Measurements from ENCODE around the gene TSPEAR.
A peak's percentile ranks its signal among the peaks of the same experiment; 100 is the strongest.

Gene TSPEAR

GRCh38 chr21:44524414-44525371 is 186.7 kb downstream of the TSPEAR start:
- no peak for DNase-seq

- DNase-seq = no peak
Observed at GRCh38 chr21:44523567-44524413, 187.6 kb downstream of the TSPEAR start.

DNA sequence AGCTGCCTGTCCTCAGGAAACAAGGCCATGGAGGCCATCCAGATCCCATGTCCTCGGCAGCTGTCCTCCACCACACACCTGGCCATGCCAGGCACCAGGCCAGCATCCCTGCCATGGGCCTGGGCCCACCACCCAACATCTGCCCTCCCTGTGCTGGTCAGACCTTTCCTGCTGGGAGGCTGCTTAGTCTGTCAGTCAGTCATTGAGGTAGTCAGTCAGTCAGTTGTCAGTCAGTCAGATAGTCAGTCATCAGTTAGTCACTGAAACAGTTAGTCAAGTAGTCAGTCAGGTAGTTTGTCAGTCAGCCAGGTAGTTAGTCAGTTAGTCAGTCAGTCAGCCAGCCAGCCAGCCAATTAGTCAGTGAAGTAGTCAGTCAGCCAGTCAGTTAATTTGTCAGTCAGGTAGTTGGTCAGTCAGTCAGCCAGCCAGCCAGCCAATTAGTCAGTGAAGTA is 188.6 kb downstream of the TSPEAR start:
- DNase-seq = no peak

GRCh38 chr21:44521928-44522752 is 189.2 kb downstream of the TSPEAR start:
- no peak for DNase-seq

DNA sequence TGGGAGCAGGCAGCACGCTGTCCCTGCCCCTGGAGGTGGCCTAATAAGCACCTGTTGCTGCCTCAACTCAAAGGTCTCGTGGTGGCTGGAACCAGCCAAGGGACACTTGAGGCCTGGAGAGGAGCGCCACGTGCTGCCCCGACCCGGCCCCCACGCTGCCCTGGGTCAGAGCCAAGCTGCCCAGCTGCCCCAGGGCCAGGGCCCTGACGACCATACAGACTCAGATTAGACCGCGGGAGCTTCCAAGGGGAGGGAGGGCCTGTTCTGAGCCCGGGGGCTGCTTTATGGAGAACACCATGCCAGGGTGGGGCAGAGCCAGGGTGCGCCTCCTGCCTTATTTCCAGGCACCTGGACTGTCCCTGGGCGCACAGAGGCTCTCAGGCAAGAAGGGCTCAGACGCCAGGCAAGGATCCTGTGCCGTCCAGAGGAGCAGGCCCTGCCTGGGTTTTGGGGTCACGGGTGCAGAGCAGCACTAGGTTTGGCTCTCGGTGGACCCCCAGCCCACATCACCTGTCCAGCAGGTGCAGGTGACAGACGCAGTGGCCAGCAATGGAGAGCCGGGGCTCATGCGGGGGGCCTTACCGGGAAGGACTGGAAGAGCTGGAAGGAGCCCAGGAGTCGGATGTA is 190.0 kb downstream of the TSPEAR start:
- no peak for DNase-seq

DNA sequence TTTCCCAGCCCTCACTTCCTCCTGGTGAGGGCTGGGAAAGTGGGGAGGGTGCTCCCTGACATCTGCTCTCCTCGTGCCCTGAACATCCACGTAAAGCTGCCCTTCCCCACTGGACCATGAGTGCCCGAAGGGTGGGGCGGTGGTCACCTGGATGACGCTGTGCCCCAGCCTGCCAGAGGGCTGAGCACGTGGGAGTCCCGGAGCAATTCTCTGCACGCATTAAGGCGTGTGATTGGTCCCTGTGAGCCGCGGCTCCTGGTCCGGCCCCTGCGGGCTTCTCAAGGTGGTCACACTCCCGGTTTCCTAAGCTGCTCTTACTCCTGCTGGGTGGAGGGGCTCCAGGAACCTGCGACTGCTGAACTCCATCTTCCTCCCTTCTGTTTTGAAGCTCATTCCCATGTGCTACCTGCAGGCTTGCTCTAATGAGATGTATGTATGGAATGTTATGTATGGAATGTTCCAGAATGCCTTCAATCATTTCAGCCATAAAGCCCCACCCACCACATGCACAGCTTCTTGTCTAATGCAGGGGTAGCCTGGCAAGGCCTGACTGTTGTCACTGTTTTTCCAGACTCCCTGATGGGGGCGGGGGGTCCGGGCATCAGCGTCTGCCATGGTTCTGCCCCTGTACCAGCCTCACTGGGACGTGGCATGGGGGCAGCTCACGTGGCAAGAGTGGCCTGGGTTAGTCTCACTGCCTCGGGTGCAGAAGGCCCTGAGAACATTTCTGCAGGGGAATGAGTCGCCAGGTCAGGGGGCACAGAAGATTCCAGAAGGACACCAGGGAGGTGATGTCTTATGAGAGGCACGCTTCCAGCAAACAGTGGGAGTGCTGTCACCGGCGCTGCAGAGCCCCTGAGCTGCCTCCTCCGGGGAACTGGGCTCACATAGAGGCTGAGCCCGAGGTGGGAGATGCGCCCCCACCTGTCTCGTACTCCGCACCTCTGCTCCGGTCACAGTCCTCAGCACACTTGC is 190.8 kb downstream of the TSPEAR start:
- DNase-seq = no peak

GRCh38 chr21:44519346-44520325 is 191.7 kb downstream of the TSPEAR start:
- no peak for DNase-seq

GRCh38 chr21:44518686-44519085 is 192.7 kb downstream of the TSPEAR start:
- DNase-seq = no peak

- DNase-seq = peak; percentile 23
Observed at GRCh38 chr21:44517175-44517899, 194.0 kb downstream of the TSPEAR start.

DNA sequence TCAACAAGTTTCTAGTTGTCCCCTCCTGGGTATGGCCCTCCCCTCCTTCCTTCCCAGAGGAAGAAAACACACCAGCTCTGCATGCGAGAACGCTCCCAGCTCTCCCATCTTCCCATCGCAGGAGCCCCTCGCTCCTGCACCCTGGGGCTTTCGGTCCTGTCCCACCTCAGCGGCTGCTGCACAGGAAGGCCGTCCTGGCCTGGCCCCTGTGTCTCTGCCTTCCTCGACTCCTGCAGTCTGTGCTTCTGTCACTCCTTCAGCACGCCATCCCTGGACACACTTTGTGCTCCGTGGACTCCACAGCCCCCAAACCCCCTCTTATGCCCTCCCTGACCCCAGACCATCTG is 194.6 kb downstream of the TSPEAR start:
- no peak for DNase-seq

GRCh38 chr21:44516342-44516741 is 195.0 kb downstream of the TSPEAR start:
- DNase-seq = no peak

GRCh38 chr21:44515359-44516165 is 195.8 kb downstream of the TSPEAR start:
- DNase-seq = no peak

DNA sequence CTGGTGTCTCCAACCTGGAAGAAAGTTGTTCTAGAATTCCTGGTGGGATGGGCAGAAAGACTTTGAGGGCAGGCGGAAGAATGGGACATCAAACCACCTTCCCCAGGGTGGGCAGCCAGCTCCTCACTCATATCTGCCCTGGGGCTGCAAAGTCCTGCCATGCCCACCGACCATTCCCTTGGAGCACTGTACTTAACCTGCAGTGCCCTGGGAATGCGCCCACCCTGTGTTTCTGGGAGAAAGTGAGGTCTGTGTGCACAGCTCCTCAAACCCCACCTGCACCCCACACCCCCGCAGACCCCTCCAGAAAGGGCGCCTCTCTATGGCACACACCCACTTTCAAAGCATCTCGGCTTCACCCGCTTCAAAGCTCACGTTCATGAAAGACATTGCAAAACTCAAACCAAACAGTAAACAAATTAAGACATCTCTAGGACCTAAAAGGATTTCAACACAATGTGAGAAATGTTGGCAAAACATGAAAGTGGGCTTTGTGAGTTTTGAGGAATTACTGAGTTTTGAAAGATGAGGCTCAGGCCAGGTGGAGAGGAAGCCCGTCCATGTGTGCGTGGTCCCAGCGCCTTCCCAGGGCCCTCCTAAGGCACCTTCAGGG is 196.5 kb downstream of the TSPEAR start:
- DNase-seq = no peak

- DNase-seq = no peak
Observed at GRCh38 chr21:44514218-44514520, 197.2 kb downstream of the TSPEAR start.

GRCh38 chr21:44513389-44514217 is 197.8 kb downstream of the TSPEAR start:
- no peak for DNase-seq

- DNase-seq = no peak
Observed at GRCh38 chr21:44512496-44513388, 198.6 kb downstream of the TSPEAR start.

All from hematopoietic multipotent progenitor cell treated with erythropoietin and hydrocortisone succinate and interleukin-3 and kit ligand, for 8 days (in vitro differentiated cells).